ENCODE data around the gene SGSM2. TPM values are rescaled to one million over a fixed set of nuclear protein-coding genes. Genes with fewer than 3 reads are reported as not detected.

SGSM2 gene
- total and polyA plus RNA-seq, 2 of the 8 experiments (the other 6 are each of a cell fraction or from before 2014, with no cell fraction given), result 44.5 to 77.7 TPM

GRCh38 chr17:2302778-2303203 lies 34.5 kb upstream of the SGSM2 start:
- no peak overlapping the region for H2BK15ac ChIP-seq (ENCODE audit: low read length)
- no peak overlapping the region for H2BK5ac ChIP-seq (ENCODE audit: low read depth, low read length)
- FAIRE-seq, result no peak
- H4K8ac ChIP-seq (ENCODE audit: extremely low read depth, insufficient read depth, low read length), result peak overlapping the region; percentile 78; the same call in 1 of the 2 replicates
- H2BK12ac ChIP-seq (ENCODE audit: low read depth, low read length), result no peak overlapping the region
- no peaks in the 10 kb centered on the region; the same call in 1 of the 2 replicates for H3K79me1 ChIP-seq (ENCODE audit: low read depth, low read length)
- no peaks in the 10 kb centered on the region for H3K27me3 ChIP-seq (replicated peaks in 1 of 4; ENCODE audit: control insufficient read depth in 3 of 4, extremely low read depth in 1 of 4, insufficient read depth in 3 of 4, low read length in 3 of 4)
- H2BK120ac ChIP-seq (replicated peaks; ENCODE audit: low read depth, low read length), result no peak overlapping the region
- H3K18ac ChIP-seq (ENCODE audit: extremely low read depth, low read length), result no peak overlapping the region
- peak overlapping the region; percentile 70 to 72 for H3K4me2 ChIP-seq (ENCODE audit: insufficient read depth in 1 of 2, low read depth in 2 of 2, low read length in 2 of 2)
- no peak overlapping the region for H3K23ac ChIP-seq (ENCODE audit: insufficient read length)
- DNase-seq (ENCODE audit: low read depth in 1 of 2, low spot score in 2 of 2), result no peak
- no peak overlapping the region for H3K14ac ChIP-seq (ENCODE audit: insufficient read length)
- peaks cover 0 to 2% (median 0%) of the 10 kb centered on the region in 4 experiments; a peak in 2 of 7 replicates for H3K4me1 ChIP-seq (replicated peaks in 1 of 4; ENCODE audit: control insufficient read depth in 3 of 4, insufficient read depth in 4 of 4, low read length in 3 of 4)
- CTCF ChIA-PET (ENCODE audit: partially characterized antibody), result no interaction called here
- H3K36me3 ChIP-seq (ENCODE audit: control insufficient read depth in 2 of 4, insufficient read depth in 4 of 4, low read length in 3 of 4), result peaks cover 0 to 15% (median 5%) of the 10 kb centered on the region in 4 experiments; a peak in 5 of 8 replicates
- peak overlapping the region; percentile 69 to 93 (median 90) for H3K4me3 ChIP-seq (ENCODE audit: extremely low read depth in 1 of 4, insufficient read depth in 2 of 4, low read depth in 3 of 4, low read length in 4 of 4)
- peaks cover 3% of the 10 kb centered on the region for H3K23me2 ChIP-seq (ENCODE audit: low read depth, low read length)
- H2AK5ac ChIP-seq (ENCODE audit: low read depth, low read length), result no peak overlapping the region
- H3K9me3 ChIP-seq (ENCODE audit: insufficient read depth in 2 of 2, low read depth in 1 of 2, low read length in 1 of 2), result no peaks in the 10 kb centered on the region
- no peak overlapping the region for H4K5ac ChIP-seq (ENCODE audit: insufficient read length, low read depth, low read length)
- TF ChIP-seq BRCA1 (IDR thresholded peaks at IDR 0.05; ENCODE audit: low read depth, low read length) (no peak), SIN3A (conservative IDR thresholded peaks at IDR 0.05 in 1 of 2, IDR thresholded peaks at IDR 0.05 in 1 of 2; ENCODE audit: low read depth in 1 of 2, low read length in 2 of 2) (peak in 1 of 2 experiments; percentile 12; a peak in 1 of 4 replicates), E2F6 (IDR thresholded peaks at IDR 0.05) (0 out of 2 replicates have a peak, but pooled peaks have one; percentile 8), RFX5 (IDR thresholded peaks at IDR 0.05; ENCODE audit: borderline replicate concordance, low read depth, low read length) (no peak), GTF2F1 (IDR thresholded peaks at IDR 0.05; ENCODE audit: borderline replicate concordance, low read depth, low read length) (no peak)
- H4K20me1 ChIP-seq (replicated peaks in 1 of 2; ENCODE audit: control insufficient read depth in 1 of 2, insufficient read depth in 2 of 2, low read length in 2 of 2), result peaks cover 0 to 9% of the 10 kb centered on the region in 2 experiments
- WGBS, 2 experiments (ENCODE audit: extremely low coverage in 1 of 2, insufficient coverage in 1 of 2, insufficient read length in 1 of 2, insufficient replicate concordance in 2 of 2, low coverage in 1 of 2, low lambda C conversion rate in 2 of 2, missing lambda C conversion rate in 1 of 2), result 5% methylated on average over 12 of the region's 12 CpGs; no CpG with 5 or more reads in 1 of the 2 experiments
- H3K27ac ChIP-seq (ENCODE audit: low read depth, low read length), result peak overlapping the region; percentile 82; the same call in 1 of the 2 replicates
- H3K79me2 ChIP-seq (ENCODE audit: control insufficient read depth in 1 of 2, insufficient read depth in 2 of 2, low read length in 2 of 2), result peaks cover 0 to 15% of the 10 kb centered on the region in 2 experiments; a peak in 3 of 4 replicates
- POLR2A ChIA-PET (ENCODE audit: partially characterized antibody), result interaction anchor here (0.6 to 3.5 kb wide), 21 partner anchors 7 to 460 kb away, joined by 3 to 21 read pairs (median 3); partner anchors contain the start of genes RTN4RL1 and TSR1
- no peak overlapping the region for H2BK20ac ChIP-seq (ENCODE audit: low read length)
- H4K91ac ChIP-seq (replicated peaks; ENCODE audit: insufficient read length, low read length), result peak overlapping the region; percentile 7
- peak overlapping the region; percentile 74 to 90 (median 82) for H3K9ac ChIP-seq (replicated peaks in 1 of 4; ENCODE audit: extremely low read depth in 1 of 4, low read depth in 3 of 4, low read length in 3 of 4)
- no peak overlapping the region for H3K56ac ChIP-seq (replicated peaks; ENCODE audit: insufficient read length, low read depth, low read length)
- H2AFZ ChIP-seq (ENCODE audit: low read length), result no peak overlapping the region
- no peak overlapping the region for H3K4ac ChIP-seq (replicated peaks; ENCODE audit: insufficient read length, low read depth, low read length)

Measured in H1 (cell line).